Colonic mucosa (tissue), 4 donors: Measurements from ENCODE around the gene ITCH. TPM values are rescaled to one million over a fixed set of nuclear protein-coding genes. Genes with fewer than 3 reads are reported as not detected.

Source experiments
- DNase-seq: peaks from one replicate; pipeline ENCODE4 v3.0.0-alpha.2; 2020
- H3K27ac ChIP-seq: fragments of 200-600 bp; one replicate; pipeline ENCODE4 v1.8.0; 2021
- H3K27me3 ChIP-seq: fragments of 200-600 bp; one replicate; pipeline ENCODE4 v1.8.0; 2021
- H3K36me3 ChIP-seq: fragments of 200-600 bp; one replicate; pipeline ENCODE4 v1.8.0; 2021
- H3K4me1 ChIP-seq: fragments of 200-600 bp; one replicate; pipeline ENCODE4 v1.8.0; 2021; ENCODE audit warnings: mild to moderate bottlenecking
- H3K4me3 ChIP-seq: fragments of 200-600 bp; one replicate; pipeline ENCODE4 v1.8.0; 2021
- H3K9ac ChIP-seq, 2 donors: one replicate each; pipeline ENCODE4 v1.7.0; 2013; ENCODE audit warnings: control low read depth in 2 of 2, low read depth in 2 of 2, low read length in 2 of 2
- H3K9me3 ChIP-seq: fragments of 200-600 bp; one replicate; pipeline ENCODE4 v1.8.0; 2021
- CTCF ChIP-seq: fragments of 200-600 bp; IDR thresholded peaks from one replicate; pipeline ENCODE4 v1.8.0; 2022; ENCODE audit warnings: antibody characterized with exemption, mild to moderate bottlenecking
- intact Hi-C: fragments of 100-400 bp; cut with DNase I; formaldehyde crosslinking; loops from one replicate; pipeline ENCODE4 v1.14.1; 2022
- total RNA-seq, 2 donors: library from RNA; stranded (reverse); fragmentation: NEBNext Ultra II Directional in 1 of 2; extraction: Animal tissue kit (Norgen Biotek cat#: 25700) in 1 of 2; gene quantifications; one replicate each; pipeline ENCODE4 v1.2.1, GENCODE V29; 2021
- donor health status: healthy.
- donor health status: DM: no; HTN: no; CAD: no.
- donor health status: DM: no; HTN: no; CAD: no.

The ITCH gene
- total RNA-seq, 2 donors from 2014 or later: 50.0 to 71.4 TPM

DNA sequence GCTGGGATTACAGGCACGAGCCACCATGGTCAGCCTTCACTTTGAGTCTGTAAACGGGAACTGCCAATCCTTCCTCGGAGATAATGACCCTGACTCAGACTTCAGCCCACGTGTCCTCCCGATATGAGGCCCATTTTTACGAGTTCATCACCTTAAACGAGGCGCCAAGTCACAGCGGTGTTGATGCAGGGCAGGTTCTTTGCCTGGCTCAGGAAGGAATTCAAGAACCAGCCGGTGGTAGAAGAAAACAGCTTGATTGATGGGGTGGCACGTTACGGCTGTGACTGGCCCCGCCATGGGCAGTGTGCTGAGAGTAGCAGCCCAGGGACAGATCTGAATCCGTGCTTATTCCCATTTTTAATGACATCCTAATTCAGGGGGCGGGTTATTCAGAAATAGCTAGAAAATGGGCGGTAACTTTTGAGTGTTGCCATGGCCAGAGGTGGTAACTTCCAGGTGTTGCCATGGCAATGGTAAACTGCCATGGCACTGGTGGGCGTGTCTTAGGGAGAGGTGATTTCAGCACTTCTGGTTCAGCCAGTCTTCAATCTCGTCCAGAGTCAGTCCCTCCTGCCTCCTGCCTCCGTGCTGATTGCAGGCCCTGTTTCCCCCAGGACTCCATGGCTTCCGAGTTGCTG, 186.3 kb downstream of the ITCH start:
- Histone ChIP-seq H3K27me3 (no peaks in the 10 kb centered on the region), H3K4me3 (no peak overlapping the region), H3K36me3 (no peaks in the 10 kb centered on the region), H3K27ac (no peak overlapping the region), H3K4me1 (no peaks in the 10 kb centered on the region), H3K9ac (no peak overlapping the region), H3K9me3 (no peaks in the 10 kb centered on the region)
- peak; percentile 70 for DNase-seq
- intact Hi-C loops: no loop called here
- TF ChIP-seq CTCF: no peak

- TF ChIP-seq CTCF: no peak
- intact Hi-C loops: no loop called here
- no peak overlapping the region for H3K4me3 ChIP-seq
- no peak overlapping the region for H3K27ac ChIP-seq
- no peaks in the 10 kb centered on the region for H3K4me1 ChIP-seq
- no peak for DNase-seq
- no peaks in the 10 kb centered on the region for H3K9me3 ChIP-seq
- no peaks in the 10 kb centered on the region for H3K36me3 ChIP-seq
- no peak overlapping the region for H3K9ac ChIP-seq
- no peaks in the 10 kb centered on the region for H3K27me3 ChIP-seq
These were observed 186.8 kb downstream of the ITCH start for GRCh38 chr20:34549929-34550305.

- no peaks in the 10 kb centered on the region for H3K4me1 ChIP-seq
- H3K27ac ChIP-seq: no peak overlapping the region
- no peak overlapping the region for H3K4me3 ChIP-seq
- no peaks in the 10 kb centered on the region for H3K27me3 ChIP-seq
- intact Hi-C loops: no loop called here
- no peak for TF ChIP-seq CTCF
- no peaks in the 10 kb centered on the region for H3K36me3 ChIP-seq
- no peak for DNase-seq
- no peak overlapping the region for H3K9ac ChIP-seq
- no peaks in the 10 kb centered on the region for H3K9me3 ChIP-seq
These were observed 189.5 kb downstream of the ITCH start for GRCh38 chr20:34552569-34552968.

DNA sequence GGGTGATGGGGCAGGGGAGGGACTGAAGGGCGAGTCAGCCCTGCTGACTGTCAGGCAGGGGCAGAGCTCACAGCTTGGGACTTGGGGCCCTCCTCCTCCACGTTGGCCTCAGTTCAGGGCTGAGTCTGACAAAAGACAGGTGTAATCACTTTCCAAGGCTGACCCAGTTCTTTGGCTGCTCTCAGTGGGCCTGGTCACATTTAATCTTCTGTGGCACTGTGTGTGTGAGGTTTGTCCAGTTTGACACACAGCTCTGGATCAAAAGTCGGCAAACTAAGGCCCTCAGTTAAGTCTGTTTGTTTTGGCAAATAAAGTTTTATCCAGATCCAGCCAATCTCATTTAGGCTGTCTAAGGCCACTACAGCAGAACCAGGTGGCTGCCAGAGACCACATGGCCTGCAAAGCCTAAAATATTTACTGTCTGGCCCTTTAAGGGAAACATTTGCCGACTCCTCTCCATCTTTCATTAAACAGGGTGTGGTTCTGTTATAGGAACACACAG, 190.3 kb downstream of the ITCH start:
- H3K27me3 ChIP-seq: no peaks in the 10 kb centered on the region
- no peaks in the 10 kb centered on the region for H3K4me1 ChIP-seq
- H3K36me3 ChIP-seq: no peaks in the 10 kb centered on the region
- H3K9ac ChIP-seq: no peak overlapping the region
- DNase-seq: no peak
- H3K27ac ChIP-seq: no peak overlapping the region
- no peak for TF ChIP-seq CTCF
- H3K4me3 ChIP-seq: no peak overlapping the region
- intact Hi-C loops: no loop called here
- H3K9me3 ChIP-seq: no peaks in the 10 kb centered on the region

DNA sequence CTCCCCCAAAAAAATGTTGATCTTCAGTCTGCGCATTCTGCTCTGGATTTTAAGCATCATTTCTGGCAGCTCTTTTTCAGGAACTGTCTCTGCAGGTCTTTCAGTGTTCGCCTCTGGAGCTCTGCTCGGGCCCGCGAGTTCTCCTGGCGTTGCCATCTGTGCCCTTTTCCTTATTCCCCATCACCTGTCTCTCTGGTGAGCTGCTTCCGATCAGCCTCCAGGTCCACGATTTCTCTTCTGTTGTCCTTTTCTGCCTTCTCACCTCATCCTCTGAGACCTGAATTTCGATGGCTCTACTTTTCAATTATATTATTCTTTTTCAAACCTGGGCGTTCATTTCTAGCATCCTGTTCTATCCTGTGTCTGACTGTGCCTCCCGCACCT, 194.9 kb downstream of the ITCH start:
- Histone ChIP-seq H3K36me3 (no peaks in the 10 kb centered on the region), H3K27ac (peak overlapping the region; percentile 81), H3K27me3 (no peaks in the 10 kb centered on the region), H3K9me3 (no peaks in the 10 kb centered on the region), H3K9ac (peak overlapping the region; percentile 68 to 73), H3K4me3 (peak overlapping the region; percentile 51), H3K4me1 (no peaks in the 10 kb centered on the region)
- intact Hi-C loops: no loop called here
- no peak for TF ChIP-seq CTCF
- no peak for DNase-seq
